NCI-H2029 (cell line): ENCODE measurements around the gene STK35.

Experiments
- DNase-seq: peaks from one replicate; lab custom pipeline; 2025; lab: John Stamatoyannopoulos, UW

The STK35 gene

GRCh38 chr20:2101057-2101864 lies at the start of gene STK35:
Gene STK35, plus strand, starts transcription at chr20:2101827. Its CDS starts 55 bp downstream, at chr20:2101882.
- peak; percentile 85 for DNase-seq

GRCh38 chr20:2051946-2052345 lies 49.7 kb upstream of the STK35 start:
- no peak for DNase-seq

- no peak for DNase-seq
These were observed 48.9 kb upstream of the STK35 start for GRCh38 chr20:2052741-2053140.

- no peak for DNase-seq
These were observed 48.0 kb upstream of the STK35 start for GRCh38 chr20:2053615-2054014.

- DNase-seq = no peak
These were observed 46.7 kb upstream of the STK35 start for GRCh38 chr20:2054911-2055310.

GRCh38 chr20:2059411-2059810 lies 42.2 kb upstream of the STK35 start:
- no peak for DNase-seq

- no peak for DNase-seq
These were observed 36.5 kb upstream of the STK35 start for GRCh38 chr20:2065099-2065498.

GRCh38 chr20:2066461-2067122 lies 35.0 kb upstream of the STK35 start:
- DNase-seq = no peak

GRCh38 chr20:2080532-2081224 lies 20.9 kb upstream of the STK35 start:
- no peak for DNase-seq

- no peak for DNase-seq
These were observed 16.9 kb upstream of the STK35 start for GRCh38 chr20:2084703-2085102.

- DNase-seq = no peak
These were observed 15.2 kb upstream of the STK35 start for GRCh38 chr20:2086177-2086979.

GRCh38 chr20:2086980-2087377 lies 14.6 kb upstream of the STK35 start:
- no peak for DNase-seq

GRCh38 chr20:2088891-2089290 lies 12.7 kb upstream of the STK35 start:
- no peak for DNase-seq

GRCh38 chr20:2089447-2089846 lies 12.2 kb upstream of the STK35 start:
- DNase-seq = no peak

GRCh38 chr20:2093159-2093781 lies 8.4 kb upstream of the STK35 start:
- no peak for DNase-seq

GRCh38 chr20:2093883-2094282 lies 7.7 kb upstream of the STK35 start:
- DNase-seq = no peak

- peak; percentile 88 for DNase-seq
These were observed 398 bp downstream of the STK35 start for GRCh38 chr20:2101865-2102584.

- DNase-seq = peak; percentile 82
These were observed 1.2 kb downstream of the STK35 start for GRCh38 chr20:2102585-2103460.

- no peak for DNase-seq
These were observed 2.0 kb downstream of the STK35 start for GRCh38 chr20:2103461-2104153.
